Skin of body (tissue), 2 donors: ENCODE results near the gene MRPS22. TPM values are rescaled to one million over a fixed set of nuclear protein-coding genes. Genes with fewer than 3 reads are reported as not detected.
"Not testable (repeated sequence)": the region's sequence is repeated elsewhere in the genome, so short reads cannot be mapped to it uniquely, and the experiment has no call there.

Experiments used
- DNase-seq: peaks from one replicate; lab custom pipeline; 2025; lab: John Stamatoyannopoulos, UW
- total RNA-seq: library from RNA; depleted of rRNA; stranded (reverse); fragments of >200 nt; gene quantifications from one replicate; pipeline ENCODE4 v1.2.3, GENCODE V29; 2014

MRPS22 gene
- total RNA-seq, 1 donor from 2014 or later = 45.5 TPM

DNA sequence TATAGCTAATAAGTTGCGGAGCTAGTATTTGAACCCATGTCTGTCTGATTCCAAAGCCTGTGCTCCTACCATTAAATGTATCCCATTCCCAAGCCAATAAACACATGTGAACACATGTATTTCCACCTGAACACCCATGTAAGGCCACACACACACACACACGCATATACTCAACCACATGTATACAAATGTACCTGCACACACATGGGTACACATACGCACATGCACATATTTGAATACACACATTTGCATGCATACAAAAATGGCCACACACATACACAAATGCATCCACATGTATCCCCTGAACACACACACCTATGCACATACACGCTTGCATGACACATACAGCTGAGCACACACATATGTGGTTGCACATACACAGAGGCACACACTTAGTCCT is 5.4 kb upstream of the MRPS22 start:
- no peak for DNase-seq

DNA sequence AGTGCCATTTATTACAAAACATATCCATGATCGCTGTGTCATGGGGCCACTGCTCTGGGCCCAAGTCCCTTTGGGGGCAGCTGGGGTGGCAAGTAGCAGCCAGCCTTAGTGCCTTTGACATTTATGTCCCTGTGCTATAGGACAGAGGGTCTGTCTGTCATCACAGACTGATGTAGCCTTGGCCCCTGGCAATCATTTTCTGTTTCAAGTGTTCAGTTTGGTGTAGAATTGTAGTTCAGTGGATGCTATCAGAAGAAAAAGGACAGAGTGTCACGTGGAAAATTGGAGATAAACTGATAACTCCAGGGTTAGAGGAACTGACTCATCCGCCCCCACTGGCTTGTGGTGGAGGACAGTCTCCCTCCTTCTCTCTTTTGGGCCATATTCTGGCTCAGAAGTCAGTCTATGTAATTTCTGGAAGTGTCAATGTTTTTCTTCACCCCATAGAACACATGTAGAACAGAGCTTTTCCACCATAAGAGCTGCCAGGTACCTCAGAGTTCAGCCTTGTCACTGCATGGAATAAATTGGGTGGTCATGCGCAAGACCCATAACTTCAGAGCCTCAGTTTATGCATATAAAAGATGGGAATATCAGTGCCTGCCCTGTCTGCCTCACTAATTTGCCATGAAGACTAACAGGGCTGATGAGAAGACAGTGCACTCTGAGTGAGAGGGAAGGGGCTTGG is 4.5 kb upstream of the MRPS22 start:
- DNase-seq = no peak

DNA sequence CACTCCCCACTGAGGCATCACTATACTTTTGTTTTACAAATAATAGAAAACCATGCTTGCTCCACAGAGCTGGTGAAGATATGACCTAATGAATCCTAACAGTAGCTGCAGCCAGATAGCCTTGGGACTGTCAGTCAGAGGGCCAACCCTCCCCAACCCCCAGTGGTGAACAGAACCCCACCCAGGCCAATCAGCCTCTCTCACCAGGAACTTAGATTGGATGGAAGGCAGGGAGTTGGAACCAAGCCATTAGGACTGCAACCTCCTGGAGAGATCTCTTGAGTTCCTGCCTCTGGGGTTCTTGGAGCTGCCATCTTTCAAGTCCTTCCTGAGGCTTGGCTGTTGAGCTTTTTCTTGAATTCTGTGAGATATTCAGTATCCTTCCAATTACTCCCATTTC is 3.0 kb upstream of the MRPS22 start:
- no peak for DNase-seq

DNA sequence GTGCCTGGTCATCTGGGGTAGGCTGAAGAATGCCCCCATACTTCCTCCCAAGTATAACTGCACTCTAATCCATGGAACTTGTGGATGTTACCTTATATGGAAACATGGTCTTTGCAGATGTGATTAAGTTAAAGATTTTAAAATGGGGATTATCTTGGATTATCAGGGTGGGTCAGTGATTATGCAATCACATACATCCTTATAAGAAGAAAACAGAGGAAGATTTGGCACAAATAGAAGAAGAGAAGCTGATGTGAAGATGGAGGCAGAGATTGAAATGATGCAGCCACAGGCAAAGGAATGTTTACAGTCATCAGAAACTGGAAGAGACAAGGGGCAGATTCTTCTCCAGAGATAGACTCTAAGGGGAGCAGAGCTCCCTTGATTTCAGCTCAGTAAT is 1.8 kb upstream of the MRPS22 start:
- no peak for DNase-seq

DNA sequence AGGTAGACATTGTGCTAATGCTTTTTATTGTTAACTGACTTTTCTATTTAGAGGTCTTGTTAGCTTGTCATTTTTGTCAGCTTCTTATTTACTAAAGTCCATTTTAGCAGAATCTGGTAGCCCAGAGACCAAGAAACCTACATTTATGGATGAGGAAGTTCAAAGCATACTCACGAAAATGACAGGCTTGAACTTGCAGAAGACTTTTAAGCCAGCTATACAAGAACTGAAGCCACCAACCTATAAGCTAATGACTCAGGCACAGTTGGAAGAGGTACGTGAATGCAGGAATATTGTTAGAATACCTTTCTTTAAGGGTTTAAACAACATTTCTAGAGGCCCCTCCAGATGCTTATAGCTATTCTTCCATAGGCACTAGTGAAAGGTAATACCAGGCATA is 3.0 kb downstream of the MRPS22 start:
- no peak for DNase-seq

DNA sequence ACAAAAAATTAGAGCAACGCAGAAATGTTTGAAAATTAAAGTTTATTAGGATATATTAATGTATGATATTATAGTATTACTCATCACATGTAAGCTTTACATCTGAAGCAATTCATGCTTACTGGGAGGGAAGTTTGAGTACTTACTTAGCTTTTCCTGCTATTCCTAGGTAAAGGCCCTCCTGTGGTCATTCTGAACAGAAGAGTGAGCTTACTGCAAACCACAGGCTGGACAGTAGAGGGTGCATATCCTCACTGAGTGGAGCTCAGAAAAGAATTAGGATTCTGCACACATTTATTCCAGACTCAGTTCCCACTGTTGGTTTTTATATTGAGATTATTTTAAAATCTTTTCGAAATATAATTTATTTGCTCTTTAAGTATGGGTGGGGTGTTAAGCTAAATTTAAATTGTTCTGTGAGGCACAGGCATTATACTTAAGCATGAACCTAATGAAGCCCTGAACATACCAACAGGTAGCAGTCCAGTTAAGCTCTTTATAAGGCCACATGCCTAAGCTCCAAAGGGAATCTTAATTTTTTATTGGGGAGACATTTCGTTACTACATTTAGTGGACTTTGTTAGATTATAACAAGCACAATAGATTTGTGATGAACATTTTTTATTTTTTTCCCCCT is 10.2 kb downstream of the MRPS22 start:
- no peak for DNase-seq

DNA sequence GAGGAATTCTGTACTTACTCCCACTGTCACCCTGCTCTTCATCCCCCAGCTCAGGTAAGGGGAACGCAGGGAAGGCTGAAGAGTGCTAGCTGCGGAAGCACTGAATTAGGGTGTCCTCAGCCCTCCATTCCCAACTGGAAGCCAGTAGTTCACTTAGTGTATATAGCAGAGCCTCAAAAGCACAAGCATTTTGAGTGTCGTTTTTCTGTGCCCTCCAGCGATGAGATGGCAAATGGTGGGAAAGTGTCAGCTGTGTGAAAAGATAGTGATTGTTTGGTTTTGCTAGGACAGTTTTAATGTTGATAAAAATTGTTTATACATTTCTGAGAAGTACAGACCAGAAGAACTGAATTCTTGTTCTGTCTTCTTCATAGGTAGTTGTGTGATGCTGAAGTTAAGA is 10.8 kb downstream of the MRPS22 start:
- DNase-seq = no peak

DNA sequence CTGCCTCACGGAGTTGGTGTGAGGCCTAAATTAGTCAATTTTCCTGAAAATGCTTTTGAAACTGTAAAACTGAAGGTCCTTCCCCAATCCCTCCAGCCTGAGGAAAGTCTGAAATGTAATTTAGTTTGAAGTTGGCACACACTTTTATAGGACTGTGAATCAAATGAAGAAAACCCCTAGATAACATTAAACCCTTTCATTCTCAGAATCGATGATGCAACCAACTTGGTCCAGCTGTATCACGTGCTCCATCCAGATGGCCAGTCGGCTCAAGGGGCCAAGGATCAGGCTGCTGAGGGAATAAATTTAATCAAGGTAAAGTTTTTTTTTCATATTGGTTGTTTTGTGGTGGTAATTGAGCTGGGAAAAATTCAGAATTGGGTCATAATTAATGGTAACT is 11.7 kb downstream of the MRPS22 start:
- no peak for DNase-seq

DNA sequence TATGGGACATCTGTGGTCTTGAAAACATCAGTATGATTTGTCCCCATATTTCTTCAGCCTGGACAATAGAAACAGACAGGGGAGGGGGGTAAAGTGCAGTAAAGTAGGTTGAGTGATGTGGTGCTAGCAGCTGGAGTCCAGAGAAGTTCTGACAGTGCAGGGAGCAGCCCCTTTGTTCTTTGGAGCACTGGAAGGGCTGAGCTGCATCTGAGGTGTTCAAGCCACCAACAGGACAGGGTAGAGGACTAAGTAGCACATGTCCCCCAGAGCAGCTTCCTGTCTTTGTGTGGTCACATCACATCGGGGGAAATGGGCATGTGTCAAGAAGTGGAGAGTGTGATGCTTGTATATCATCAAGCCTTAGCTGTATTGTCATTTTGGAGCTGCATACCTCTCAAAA is 12.1 kb downstream of the MRPS22 start:
- no peak for DNase-seq

DNA sequence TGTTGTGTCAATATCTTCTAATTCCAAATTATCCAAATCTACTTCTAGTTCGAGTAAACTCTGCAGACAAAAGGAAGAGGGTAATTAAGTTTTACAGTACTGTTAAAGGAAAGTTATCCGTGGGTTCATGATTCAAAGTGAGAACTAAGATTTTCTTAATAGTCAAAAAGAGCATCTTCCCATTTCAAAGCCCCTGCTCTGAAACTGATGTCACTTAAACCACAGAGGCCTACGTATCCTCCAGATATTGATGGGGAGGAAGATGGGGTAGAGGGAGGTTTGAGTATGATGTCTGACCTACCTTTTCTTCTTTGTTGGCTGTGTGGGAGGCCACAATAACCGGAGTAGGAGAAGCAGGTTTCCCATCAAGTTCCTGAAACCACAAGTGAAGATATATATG is 14.1 kb downstream of the MRPS22 start:
- no peak for DNase-seq

DNA sequence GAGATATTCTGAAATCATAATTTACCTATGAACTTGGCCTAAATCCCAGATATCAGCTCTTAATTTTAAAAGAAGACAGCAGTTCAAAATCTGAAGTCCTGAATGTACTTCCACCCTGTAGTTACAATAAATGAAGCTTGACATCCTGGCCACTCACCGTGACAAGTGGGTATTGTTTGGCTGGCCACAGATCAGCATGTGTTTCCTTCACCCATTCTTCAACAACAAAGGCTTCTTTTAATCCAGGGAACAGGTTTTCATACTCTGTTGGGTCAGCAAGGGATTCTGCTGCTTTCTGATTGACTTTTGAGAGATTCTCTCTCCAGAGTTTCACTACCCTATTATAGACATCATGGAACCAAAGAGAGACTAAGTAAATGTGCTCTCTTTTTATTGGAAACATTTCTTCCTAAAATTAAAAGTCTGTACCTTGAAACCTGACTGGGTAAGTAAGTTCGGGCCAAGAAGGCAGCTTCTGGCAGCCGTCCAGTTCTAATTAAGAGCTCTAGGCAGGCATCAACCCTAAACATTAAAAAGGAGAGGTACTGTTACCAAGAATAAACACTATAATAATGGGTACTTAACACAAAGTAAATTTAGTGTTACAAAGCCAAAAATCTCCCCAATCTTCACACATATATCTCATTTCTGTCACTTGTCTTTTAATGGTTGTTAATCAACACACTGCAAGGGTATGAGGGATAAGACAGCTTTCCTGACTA is 15.2 kb downstream of the MRPS22 start:
- DNase-seq = no peak

DNA sequence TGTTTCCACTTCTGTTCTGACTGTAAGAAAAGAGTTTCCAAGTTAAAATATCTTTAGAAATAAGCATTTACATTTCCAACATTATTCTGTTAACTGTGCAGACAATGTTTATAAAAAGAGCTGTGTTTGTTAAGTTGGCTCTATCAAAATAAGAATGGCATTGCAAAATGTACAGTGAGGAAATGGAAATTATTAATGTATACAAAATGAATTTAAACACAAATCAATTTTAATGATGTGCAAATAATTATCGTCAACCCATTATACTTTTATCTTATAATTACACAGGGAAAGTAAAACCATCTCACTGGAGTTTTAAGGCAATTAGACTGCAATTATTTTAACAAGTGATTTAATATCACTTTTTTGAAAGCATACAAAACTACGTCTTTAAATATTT is 17.5 kb downstream of the MRPS22 start:
- no peak for DNase-seq

DNA sequence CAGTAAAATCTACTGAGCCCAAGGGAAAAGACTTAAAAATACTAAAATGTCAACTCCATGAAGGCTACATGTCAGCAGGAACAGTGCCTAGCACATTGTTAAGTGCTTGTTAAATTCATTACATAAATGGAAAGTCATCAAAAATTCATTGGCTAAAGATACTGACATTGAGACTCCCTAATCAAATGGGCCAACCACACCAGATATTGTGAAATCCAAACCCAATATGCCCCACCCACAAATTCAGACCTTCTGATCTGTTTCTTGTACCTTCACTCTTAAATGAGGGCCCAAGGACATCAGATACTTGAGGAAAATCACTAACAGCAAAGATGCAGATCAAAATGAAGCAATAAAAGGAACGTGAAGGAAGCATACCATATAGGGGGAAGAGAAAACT is 20.7 kb downstream of the MRPS22 start:
- no peak for DNase-seq

DNA sequence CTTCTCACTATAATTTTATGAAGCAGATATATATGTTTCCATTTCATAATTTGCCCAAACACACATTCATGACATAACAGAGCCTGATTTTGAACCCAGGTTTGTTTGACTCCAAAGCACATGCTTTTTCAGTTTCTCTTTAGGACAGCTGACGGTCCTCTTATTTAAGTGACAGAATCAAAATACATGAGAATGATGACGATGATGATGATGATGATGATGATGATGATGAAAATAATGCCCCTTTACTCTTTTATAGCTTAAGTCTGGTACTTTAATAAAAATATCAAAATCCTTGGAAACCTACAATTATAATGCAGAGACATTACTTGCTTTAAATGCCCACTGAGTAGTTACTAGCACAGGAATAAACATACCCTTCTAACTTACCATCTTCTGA is 30.3 kb downstream of the MRPS22 start:
- DNase-seq = no peak

DNA sequence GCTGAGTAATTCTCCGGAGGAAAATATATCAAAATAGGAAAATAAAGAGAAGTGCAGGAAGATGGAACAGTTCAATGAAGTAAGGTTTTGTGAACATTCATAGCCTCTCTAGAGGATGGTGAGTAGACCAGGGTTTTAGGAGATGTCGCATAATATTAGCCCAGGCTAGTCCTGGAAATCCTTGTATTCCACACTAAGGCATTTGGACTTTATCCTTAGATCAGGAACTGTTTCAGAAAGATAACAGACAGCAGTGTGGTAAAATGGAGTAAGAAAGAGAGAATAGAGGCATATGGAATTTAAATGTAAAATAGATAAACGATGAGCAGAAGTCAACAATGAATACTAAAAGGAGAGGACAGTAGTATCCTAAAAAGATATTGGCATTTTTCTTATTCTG is 33.6 kb downstream of the MRPS22 start:
- DNase-seq = no peak

DNA sequence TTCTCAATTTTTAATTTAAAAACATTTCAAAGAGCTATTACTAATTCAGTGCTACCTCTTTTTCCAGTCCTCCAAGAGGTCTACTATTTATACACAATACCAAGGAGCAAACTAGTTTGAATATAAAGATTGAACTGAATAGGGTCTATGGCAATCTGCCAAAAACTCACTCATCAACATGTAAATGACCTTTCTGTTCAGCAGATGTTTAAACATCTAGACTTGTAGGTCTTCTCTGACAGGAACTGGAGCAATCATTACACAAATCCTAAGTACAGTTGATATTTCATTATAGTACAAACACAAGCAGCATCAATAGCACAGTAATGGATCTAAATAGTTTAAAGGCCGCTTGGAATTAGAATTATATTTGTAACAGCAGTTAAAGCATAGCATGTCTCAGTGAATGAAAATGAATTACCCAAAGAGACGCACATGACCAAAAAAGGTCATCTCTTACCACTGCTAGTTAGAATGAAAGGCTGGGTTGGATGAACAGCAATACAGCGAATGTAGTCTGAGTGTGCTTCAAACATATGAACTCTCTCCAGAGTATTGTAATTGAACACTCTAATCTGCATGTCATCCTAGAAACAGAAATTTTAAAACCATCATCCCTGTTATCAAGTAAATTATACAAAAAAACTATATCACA is 34.9 kb downstream of the MRPS22 start:
- no peak for DNase-seq

DNA sequence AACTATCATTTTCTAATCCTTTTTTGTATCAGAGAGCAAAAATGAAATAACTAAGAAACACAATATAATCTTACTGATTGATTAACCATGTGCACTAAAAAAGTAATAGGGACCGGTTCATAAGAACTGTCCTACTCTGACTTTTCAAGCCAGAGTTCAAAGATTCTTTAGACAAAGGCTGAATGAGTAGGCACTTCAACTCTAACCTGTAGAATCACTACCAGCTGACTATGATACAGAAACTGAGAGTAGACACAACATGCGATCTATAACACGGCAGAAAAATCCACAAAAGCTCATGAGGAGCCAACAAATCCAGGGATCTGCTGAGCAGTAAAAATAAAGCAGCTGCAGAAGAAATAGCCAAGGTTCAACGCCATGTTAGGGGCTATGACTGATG is 36.8 kb downstream of the MRPS22 start:
- DNase-seq = no peak

DNA sequence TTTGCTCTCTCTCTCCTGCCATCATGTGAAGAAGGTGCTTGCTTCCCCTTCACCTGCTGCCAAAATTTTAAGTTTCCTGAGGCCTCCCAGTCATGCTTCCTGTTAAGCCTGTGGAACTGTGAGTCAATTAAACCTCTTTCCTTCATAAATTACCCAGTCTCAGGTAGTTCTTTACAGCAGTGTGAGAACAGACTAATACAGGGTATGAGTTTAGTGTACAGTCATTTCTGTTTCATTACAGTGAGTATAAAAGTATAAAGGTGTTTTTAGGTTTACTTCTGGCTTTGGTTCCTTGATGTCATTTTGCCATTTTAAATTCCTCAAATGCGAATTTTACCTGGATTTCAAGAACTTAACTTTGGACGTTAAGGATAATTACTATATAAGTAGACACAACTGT is 38.5 kb downstream of the MRPS22 start:
- not testable (repeated sequence) for DNase-seq

DNA sequence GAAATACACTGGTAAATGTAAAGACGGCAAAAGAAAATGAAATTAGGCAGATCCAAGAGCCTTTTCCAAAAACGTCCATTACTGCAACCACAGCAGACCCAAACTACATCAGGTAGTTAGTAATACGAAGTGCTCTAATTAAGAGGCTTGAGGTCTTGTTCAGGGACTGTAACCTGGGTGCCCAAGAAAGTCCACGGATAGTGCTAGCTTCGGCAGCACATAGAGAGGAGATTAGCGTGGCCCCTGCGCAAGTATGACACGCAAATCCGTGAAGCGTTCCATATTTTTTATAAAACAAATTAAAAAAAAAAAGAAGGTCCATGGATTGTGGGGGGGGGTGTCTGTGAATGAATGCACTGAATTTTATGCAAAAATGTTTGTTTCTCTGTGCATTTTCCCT is 44.3 kb downstream of the MRPS22 start:
- no peak for DNase-seq

DNA sequence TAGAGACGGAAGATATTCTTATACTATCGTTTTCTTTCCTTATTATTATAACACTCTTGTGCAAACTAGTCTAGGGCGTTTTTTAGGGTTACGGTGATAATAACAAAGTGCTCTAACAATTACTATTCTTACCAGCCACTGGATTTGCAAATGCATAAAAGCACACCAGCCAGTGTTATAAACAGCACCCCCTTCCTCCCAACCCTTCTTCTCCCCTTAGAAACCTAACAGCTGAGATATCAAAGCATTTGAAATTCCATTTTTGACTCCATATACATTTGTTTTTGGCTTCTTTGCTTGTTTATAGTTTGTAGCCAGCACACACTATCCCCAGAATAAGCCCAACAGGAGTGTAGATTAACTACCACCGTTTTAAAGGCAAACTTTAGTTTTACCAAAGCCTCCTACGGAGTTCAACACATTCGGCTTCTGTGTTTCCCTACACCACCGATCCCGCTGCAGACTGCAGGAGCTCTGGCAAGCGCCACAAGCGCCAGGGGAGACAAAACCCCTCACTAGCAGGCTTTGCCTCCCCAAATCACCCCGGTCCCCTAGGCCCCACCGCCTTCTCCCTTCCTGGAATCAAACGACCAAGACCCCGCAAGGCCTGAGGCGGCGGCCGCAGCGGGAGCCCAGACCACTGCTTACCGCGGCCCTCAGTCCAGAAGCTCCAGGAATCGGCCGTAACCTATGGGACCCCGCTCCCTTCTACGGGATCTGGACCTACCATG is 45.2 kb downstream of the MRPS22 start:
- DNase-seq = peak; percentile 26

DNA sequence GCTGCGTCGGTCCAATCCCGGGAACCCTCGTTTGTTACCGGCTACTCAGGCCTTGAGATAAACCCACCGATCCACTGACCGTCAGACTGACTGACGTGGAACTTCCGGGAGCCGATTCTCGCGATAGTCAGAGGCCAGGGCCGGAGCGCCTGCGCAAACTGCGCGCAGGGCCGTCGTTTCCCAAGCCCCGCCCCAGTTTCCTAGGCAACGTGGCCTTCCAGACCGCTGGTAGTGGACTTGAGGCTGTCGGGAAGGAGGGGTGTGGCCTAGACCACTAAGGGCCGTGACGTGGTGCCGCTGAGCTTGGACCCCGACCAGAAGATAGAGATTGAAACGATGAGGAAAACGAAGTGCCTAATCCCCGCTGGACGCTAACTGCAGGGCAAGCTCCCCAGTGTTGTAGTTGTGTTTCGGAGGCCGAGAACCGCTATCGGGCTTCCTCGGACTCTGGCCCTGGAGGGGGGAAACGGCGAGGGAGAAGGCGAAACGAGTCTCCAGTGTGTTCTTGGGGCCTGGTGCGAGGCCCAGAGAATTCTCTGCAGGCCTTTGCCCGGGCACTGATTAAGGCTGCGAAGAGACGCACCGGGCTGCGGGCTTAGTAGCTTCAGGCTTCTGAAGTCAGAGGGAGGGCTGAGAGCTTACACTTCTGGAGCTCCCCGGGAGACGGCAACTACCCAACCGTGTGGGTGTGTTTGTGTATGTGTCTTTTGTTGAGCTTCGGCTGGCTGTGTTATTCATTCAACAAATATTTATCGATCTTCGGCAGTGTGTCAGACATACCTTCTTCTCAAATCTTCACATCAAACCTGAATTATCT is 45.9 kb downstream of the MRPS22 start, which contains the start of gene COPB2:
Gene COPB2, minus strand, starts transcription at position 96 of the 817 bp plus-strand sequence. CDS start 97 bp downstream, outside the sequence.
- DNase-seq = peak; percentile 98
